K562 (cell line): ENCODE results near the gene SLC28A1. TPM values are rescaled to one million over a fixed set of nuclear protein-coding genes. Genes with fewer than 3 reads are reported as not detected.

Experiments
- ARID1B ChIP-seq: fragments of 450-650 bp; IDR thresholded peaks from 2 replicates; pipeline ENCODE4 v1.6.1; 2016; ENCODE audit warnings: antibody characterized with exemption, mild to moderate bottlenecking, inconsistent platforms
- BACH1 ChIP-seq: fragments of 200-800 bp; sonication (Bioruptor generic); IDR thresholded peaks from 2 replicates; pipeline ENCODE4 v1.6.1; 2016; ENCODE audit warnings: missing genetic modification characterization, missing compliant biosample characterization
- BCOR ChIP-seq: fragments of 450-650 bp; IDR thresholded peaks from 2 replicates; pipeline ENCODE4 v1.6.1; 2016
- BHLHE40 ChIP-seq: IDR thresholded peaks from 2 replicates; pipeline ENCODE4 v1.6.1; 2011; ENCODE audit warnings: low read length, improper control_type of control experiment
- CC2D1A ChIP-seq: fragments of 450-650 bp; IDR thresholded peaks from 2 replicates; pipeline ENCODE4 v1.6.1; 2017; ENCODE audit warnings: mild to moderate bottlenecking
- CREM ChIP-seq: IDR thresholded peaks from 2 replicates; pipeline ENCODE4 v1.6.1; 2014; ENCODE audit warnings: antibody characterized with exemption, low read depth
- DACH1 ChIP-seq: fragments of 450-650 bp; IDR thresholded peaks from 2 replicates; pipeline ENCODE4 v1.6.1; 2018; ENCODE audit not compliant: partially characterized antibody
- FOSL1 ChIP-seq: fragments of 200-800 bp; sonication (Bioruptor generic); conservative IDR thresholded peaks from 2 replicates; pipeline ENCODE4 v1.6.1; 2016; ENCODE audit warnings: missing genetic modification characterization, missing compliant biosample characterization
- LCOR ChIP-seq: sonication (generic); formaldehyde crosslinking; IDR thresholded peaks from 2 replicates; pipeline ENCODE4 v1.8.0; 2022; ENCODE audit warnings: mild to moderate bottlenecking, missing genetic modification reagents
- MCM7 ChIP-seq, 2 experiments: fragments of 450-650 bp; IDR thresholded peaks; 2 replicates each; pipeline ENCODE4 v1.6.1; 2016 to 2018
- NFE2 ChIP-seq: IDR thresholded peaks from 2 replicates; pipeline ENCODE4 v1.6.1; 2014; ENCODE audit warnings: antibody characterized with exemption, low read depth
- NFIC ChIP-seq: fragments of 450-650 bp; IDR thresholded peaks from 2 replicates; pipeline ENCODE4 v1.6.1; 2017; ENCODE audit warnings: mild to moderate bottlenecking, inconsistent platforms
- NR3C1 ChIP-seq: sonication (generic); formaldehyde crosslinking; IDR thresholded peaks from 2 replicates; pipeline ENCODE4 v1.8.1; 2022; ENCODE audit warnings: missing genetic modification reagents
- NRF1 ChIP-seq, 2 experiments: fragments of 450-650 bp; IDR thresholded peaks in 1 of 2; conservative IDR thresholded peaks in 1 of 2; 2 replicates each; pipeline ENCODE4 v1.6.1; 2014; ENCODE audit warnings: mild to moderate bottlenecking in 2 of 2
- PML ChIP-seq: IDR thresholded peaks from 2 replicates; pipeline ENCODE4 v1.6.1; 2012; ENCODE audit warnings: low read length, inconsistent platforms
- RBM25 ChIP-seq: fragments of 200-400 bp; formaldehyde crosslinking; IDR thresholded peaks from 2 replicates; pipeline ENCODE4 v1.6.1; 2018; ENCODE audit warnings: low read length, low read depth, moderate library complexity; ENCODE audit not compliant: severe bottlenecking
- SMARCC2 ChIP-seq: fragments of 450-650 bp; IDR thresholded peaks from 2 replicates; pipeline ENCODE4 v1.6.1; 2017; ENCODE audit warnings: antibody characterized with exemption, moderate library complexity, mild to moderate bottlenecking, low read depth
- SRSF7 ChIP-seq: fragments of 200-400 bp; formaldehyde crosslinking; optimal IDR thresholded peaks from 2 replicates; pipeline ENCODE3; 2017; ENCODE audit warnings: mild to moderate bottlenecking, low read depth, low read length
- STAT5A ChIP-seq: IDR thresholded peaks from 2 replicates; pipeline ENCODE4 v1.6.1; 2012; ENCODE audit warnings: low read length, inconsistent platforms, borderline replicate concordance
- TAF1 ChIP-seq: IDR thresholded peaks from 2 replicates; pipeline ENCODE4 v1.6.1; 2011; ENCODE audit warnings: mild to moderate bottlenecking, low read length, moderate library complexity; ENCODE audit not compliant: insufficient read depth, control insufficient read depth, severe bottlenecking; ENCODE audit errors: extremely low read depth
- TRIM24 ChIP-seq, 2 experiments: fragments of 450-650 bp; IDR thresholded peaks; 2 replicates each; pipeline ENCODE4 v1.6.1; 2016
- U2AF1 ChIP-seq: fragments of 200-400 bp; formaldehyde crosslinking; optimal IDR thresholded peaks from 2 replicates; pipeline ENCODE3; 2017; ENCODE audit warnings: mild to moderate bottlenecking, low read depth, low read length, moderate library complexity
- ZKSCAN8 ChIP-seq: fragments of 200-800 bp; sonication (Bioruptor generic); IDR thresholded peaks from 2 replicates; pipeline ENCODE4 v1.6.1; 2016; ENCODE audit warnings: missing genetic modification characterization, missing compliant biosample characterization
- ZNF140 ChIP-seq: fragments of 250-450 bp; sonication (Bioruptor Pico); IDR thresholded peaks from 2 replicates; pipeline ENCODE4 v1.8.0; 2021; ENCODE audit warnings: moderate library complexity, mild to moderate bottlenecking, inconsistent platforms
- ZNF184 ChIP-seq: sonication (generic); formaldehyde crosslinking; IDR thresholded peaks from 2 replicates; pipeline ENCODE4 v1.5.0; 2020; ENCODE audit warnings: missing genetic modification reagents
- ZNF24 ChIP-seq: fragments of 450-650 bp; IDR thresholded peaks from 2 replicates; pipeline ENCODE4 v1.6.1; 2016
- polyA plus RNA-seq, 8 experiments: library from polyadenylated mRNA; depleted of rRNA in 4 of 8; stranded (reverse) in 5 of 8; unstranded in 3 of 8; fragments of >200 nt; fragmentation: Nextera tagmentation in 2 of 8; fragmentation: Illumina TruSeq in 1 of 8; extraction: Ambion mirVana in 2 of 8; extraction: Trizol in 1 of 8; gene quantifications; 2 replicates each; pipeline versions ENCODE4 v1.2.1 to v1.2.3, GENCODE V29; 2011 to 2014; ENCODE audit warnings: inconsistent platforms in 1 of 8, missing spikeins in 1 of 8
- total RNA-seq, 7 experiments: library from RNA; depleted of rRNA in 6 of 7; stranded (reverse); fragments of >200 nt in 6 of 7; fragmentation: Illumina TruSeq in 2 of 7; extraction: Trizol in 2 of 7; gene quantifications; 2 replicates each; pipeline versions ENCODE4 v1.2.1 to v1.2.3, GENCODE V29; 2011 to 2021; ENCODE audit warnings: low replicate concordance in 1 of 7
- TF ChIP-seq, protein P1 (sequence below), 2 experiments: fragments of 150-350 bp in 1 of 2; IDR thresholded peaks; 2 replicates each; pipeline ENCODE4 v1.6.1; 2012 to 2016; ENCODE audit warnings: low read depth in 2 of 2, low read length in 2 of 2, mild to moderate bottlenecking in 1 of 2, moderate library complexity in 1 of 2
- TF ChIP-seq, protein P2 (sequence below), 2 experiments: IDR thresholded peaks; 2 replicates each; pipeline ENCODE4 v1.6.1; 2012; ENCODE audit warnings: improper control_type of control experiment in 2 of 2, low read depth in 2 of 2, low read length in 2 of 2, borderline replicate concordance in 1 of 2

Gene SLC28A1
- total and polyA plus RNA-seq, 9 of the 15 experiments (the other 6 are each of a cell fraction or from before 2014, with no cell fraction given), result 0.04 TPM; not detected in 8

DNA sequence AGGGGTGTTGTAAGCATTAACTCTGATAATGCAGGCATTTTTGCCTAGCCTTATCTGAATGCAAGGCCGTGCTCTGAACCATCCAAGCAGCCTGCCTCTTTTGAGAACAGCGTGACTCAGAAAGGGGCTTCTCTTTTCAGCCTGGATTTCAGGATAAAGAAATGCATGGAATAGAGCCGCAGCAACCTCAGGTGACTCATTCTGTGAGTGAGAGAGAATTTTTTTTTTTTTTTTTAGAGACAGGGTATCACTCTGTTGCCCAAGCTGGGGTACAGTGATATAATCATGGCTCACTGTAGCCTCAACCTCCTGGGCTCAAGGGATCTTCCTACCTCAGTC is 76.6 kb downstream of the SLC28A1 start (continued):
- TF ChIP-seq TAF1 (no peak), NFE2 (peak; percentile 36; the same call in 1 of the 2 replicates), NRF1 (conservative IDR thresholded peaks at IDR 0.05 in 1 of 2, IDR thresholded peaks at IDR 0.05 in 1 of 2) (0 out of 4 replicates have a peak, but pooled peaks of 1 of the 2 experiments have one; percentile 4), ZNF140 (CRISPR knock-in tag) (no peak), MCM7 (IDR thresholded peaks at IDR 0.05) (no peak), PML (peak; percentile 54; the same call in 1 of the 2 replicates), ZNF184 (CRISPR knock-in tag) (no peak), SMARCC2 (peak; percentile 66), BCOR (peak; percentile 5; the same call in 1 of the 2 replicates), LCOR (peak; percentile 52), NFIC (0 out of 2 replicates have a peak, but pooled peaks have one; percentile 19), FOSL1 (tag) (peak; percentile 96), BHLHE40 (peak; percentile 46; the same call in 1 of the 2 replicates), SRSF7 (no peak), ZNF24 (peak; percentile 87), RBM25 (no peak), ZKSCAN8 (CRISPR knock-in tag) (no peak), CC2D1A (no peak), DACH1 (no peak), U2AF1 (no peak), BACH1 (no peak), NR3C1 (CRISPR knock-in tag) (no peak), TRIM24 (IDR thresholded peaks at IDR 0.05) (peak; percentile 55 to 56; a peak in 3 of 4 replicates), ARID1B (peak; percentile 86), STAT5A (peak; percentile 48), CREM (peak; percentile 9; the same call in 1 of the 2 replicates)
- TF ChIP-seq, protein P1, sequence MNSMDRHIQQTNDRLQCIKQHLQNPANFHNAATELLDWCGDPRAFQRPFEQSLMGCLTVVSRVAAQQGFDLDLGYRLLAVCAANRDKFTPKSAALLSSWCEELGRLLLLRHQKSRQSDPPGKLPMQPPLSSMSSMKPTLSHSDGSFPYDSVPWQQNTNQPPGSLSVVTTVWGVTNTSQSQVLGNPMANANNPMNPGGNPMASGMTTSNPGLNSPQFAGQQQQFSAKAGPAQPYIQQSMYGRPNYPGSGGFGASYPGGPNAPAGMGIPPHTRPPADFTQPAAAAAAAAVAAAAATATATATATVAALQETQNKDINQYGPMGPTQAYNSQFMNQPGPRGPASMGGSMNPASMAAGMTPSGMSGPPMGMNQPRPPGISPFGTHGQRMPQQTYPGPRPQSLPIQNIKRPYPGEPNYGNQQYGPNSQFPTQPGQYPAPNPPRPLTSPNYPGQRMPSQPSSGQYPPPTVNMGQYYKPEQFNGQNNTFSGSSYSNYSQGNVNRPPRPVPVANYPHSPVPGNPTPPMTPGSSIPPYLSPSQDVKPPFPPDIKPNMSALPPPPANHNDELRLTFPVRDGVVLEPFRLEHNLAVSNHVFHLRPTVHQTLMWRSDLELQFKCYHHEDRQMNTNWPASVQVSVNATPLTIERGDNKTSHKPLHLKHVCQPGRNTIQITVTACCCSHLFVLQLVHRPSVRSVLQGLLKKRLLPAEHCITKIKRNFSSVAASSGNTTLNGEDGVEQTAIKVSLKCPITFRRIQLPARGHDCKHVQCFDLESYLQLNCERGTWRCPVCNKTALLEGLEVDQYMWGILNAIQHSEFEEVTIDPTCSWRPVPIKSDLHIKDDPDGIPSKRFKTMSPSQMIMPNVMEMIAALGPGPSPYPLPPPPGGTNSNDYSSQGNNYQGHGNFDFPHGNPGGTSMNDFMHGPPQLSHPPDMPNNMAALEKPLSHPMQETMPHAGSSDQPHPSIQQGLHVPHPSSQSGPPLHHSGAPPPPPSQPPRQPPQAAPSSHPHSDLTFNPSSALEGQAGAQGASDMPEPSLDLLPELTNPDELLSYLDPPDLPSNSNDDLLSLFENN (IDR thresholded peaks at IDR 0.05; ENCODE audit: low read depth in 2 of 2, low read length in 2 of 2), result peak in 1 of 2 experiments; percentile 48; a peak in 1 of 4 replicates
- TF ChIP-seq, protein P2, sequence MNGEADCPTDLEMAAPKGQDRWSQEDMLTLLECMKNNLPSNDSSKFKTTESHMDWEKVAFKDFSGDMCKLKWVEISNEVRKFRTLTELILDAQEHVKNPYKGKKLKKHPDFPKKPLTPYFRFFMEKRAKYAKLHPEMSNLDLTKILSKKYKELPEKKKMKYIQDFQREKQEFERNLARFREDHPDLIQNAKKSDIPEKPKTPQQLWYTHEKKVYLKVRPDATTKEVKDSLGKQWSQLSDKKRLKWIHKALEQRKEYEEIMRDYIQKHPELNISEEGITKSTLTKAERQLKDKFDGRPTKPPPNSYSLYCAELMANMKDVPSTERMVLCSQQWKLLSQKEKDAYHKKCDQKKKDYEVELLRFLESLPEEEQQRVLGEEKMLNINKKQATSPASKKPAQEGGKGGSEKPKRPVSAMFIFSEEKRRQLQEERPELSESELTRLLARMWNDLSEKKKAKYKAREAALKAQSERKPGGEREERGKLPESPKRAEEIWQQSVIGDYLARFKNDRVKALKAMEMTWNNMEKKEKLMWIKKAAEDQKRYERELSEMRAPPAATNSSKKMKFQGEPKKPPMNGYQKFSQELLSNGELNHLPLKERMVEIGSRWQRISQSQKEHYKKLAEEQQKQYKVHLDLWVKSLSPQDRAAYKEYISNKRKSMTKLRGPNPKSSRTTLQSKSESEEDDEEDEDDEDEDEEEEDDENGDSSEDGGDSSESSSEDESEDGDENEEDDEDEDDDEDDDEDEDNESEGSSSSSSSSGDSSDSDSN (IDR thresholded peaks at IDR 0.05; ENCODE audit: borderline replicate concordance in 1 of 2, low read depth in 2 of 2, low read length in 2 of 2), result 0 out of 4 replicates have a peak, but pooled peaks of 1 of the 2 experiments have one; percentile 34
